PFSK-1 (cell line): Measurements from ENCODE around the gene FAM3A.
A peak's percentile ranks its signal among the peaks of the same experiment; 100 is the strongest.

Source experiments
- POLR2AphosphoS5 ChIP-seq: IDR thresholded peaks from 2 replicates; pipeline ENCODE4 v1.6.1; 2012; ENCODE audit warnings: low read depth, mild to moderate bottlenecking, control low read depth, low read length, moderate library complexity
- SIN3A ChIP-seq: IDR thresholded peaks from 2 replicates; pipeline ENCODE4 v1.6.1; 2012; ENCODE audit warnings: mild to moderate bottlenecking, low read length, moderate library complexity, borderline replicate concordance; ENCODE audit not compliant: insufficient read depth
- TAF1 ChIP-seq: IDR thresholded peaks from 2 replicates; pipeline ENCODE4 v1.6.1; 2012; ENCODE audit warnings: low read length, control low read depth, borderline replicate concordance; ENCODE audit not compliant: insufficient read depth
- TF ChIP-seq, protein P1 (sequence below), 2 experiments: IDR thresholded peaks; 2 replicates each; pipeline versions ENCODE4 v1.6.1 to v1.8.0; 2011 to 2012; ENCODE audit warnings: low read depth in 2 of 2, low read length in 2 of 2, control low read depth in 1 of 2, inconsistent platforms in 1 of 2, mild to moderate bottlenecking in 1 of 2, moderate library complexity in 1 of 2; ENCODE audit not compliant: insufficient read depth in 1 of 2

DNA sequence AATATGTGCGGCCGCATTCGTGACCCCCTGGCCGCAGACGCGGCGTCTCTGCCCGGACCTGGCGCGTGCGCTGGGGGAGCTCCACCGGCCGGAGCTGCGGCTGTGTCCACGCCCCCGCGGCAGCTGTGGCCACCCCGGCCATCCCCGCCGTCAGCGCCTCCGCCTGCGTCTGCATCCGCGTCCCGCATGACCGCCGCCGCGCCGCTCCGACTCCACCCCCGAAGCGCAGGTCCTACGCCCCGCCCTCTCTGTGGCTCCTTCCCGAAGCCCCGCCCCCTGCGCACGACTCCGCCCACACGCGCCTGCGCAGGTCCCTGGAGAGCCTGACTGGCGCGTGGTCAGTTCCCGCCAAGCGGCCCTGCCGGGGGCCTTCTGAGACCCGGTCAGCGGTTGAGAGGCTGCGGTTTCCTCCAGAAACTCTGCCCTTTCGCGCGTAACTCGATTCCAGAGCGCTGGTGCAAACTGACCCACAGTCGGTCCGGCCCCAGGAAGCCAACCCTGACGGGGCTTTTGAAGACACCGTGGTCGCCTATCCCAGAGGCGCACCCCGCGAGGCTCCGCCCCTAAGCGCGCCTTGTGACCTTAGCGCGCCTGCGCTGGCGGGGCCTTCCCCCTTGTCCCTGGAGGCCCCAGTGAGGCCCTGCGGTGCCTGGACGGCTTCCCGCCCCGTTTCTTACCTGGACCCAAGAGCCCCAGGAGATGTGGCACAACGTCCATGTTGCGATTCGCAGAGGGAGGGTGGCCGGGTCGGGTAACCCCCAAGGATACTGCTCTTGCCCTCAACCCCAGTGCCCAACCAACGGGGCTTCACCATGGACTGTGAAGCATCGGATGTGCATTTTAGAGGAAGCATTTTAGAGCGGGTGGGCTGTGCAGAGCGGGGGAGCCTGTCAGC is 37.1 kb downstream of the FAM3A start, which contains the start of gene LAGE3:
- TF ChIP-seq POLR2AphosphoS5 (peak; percentile 39; the same call in 1 of the 2 replicates), SIN3A (0 out of 2 replicates have a peak, but pooled peaks have one; percentile 40), TAF1 (0 out of 2 replicates have a peak, but pooled peaks have one; percentile 57)
- TF ChIP-seq, protein P1, sequence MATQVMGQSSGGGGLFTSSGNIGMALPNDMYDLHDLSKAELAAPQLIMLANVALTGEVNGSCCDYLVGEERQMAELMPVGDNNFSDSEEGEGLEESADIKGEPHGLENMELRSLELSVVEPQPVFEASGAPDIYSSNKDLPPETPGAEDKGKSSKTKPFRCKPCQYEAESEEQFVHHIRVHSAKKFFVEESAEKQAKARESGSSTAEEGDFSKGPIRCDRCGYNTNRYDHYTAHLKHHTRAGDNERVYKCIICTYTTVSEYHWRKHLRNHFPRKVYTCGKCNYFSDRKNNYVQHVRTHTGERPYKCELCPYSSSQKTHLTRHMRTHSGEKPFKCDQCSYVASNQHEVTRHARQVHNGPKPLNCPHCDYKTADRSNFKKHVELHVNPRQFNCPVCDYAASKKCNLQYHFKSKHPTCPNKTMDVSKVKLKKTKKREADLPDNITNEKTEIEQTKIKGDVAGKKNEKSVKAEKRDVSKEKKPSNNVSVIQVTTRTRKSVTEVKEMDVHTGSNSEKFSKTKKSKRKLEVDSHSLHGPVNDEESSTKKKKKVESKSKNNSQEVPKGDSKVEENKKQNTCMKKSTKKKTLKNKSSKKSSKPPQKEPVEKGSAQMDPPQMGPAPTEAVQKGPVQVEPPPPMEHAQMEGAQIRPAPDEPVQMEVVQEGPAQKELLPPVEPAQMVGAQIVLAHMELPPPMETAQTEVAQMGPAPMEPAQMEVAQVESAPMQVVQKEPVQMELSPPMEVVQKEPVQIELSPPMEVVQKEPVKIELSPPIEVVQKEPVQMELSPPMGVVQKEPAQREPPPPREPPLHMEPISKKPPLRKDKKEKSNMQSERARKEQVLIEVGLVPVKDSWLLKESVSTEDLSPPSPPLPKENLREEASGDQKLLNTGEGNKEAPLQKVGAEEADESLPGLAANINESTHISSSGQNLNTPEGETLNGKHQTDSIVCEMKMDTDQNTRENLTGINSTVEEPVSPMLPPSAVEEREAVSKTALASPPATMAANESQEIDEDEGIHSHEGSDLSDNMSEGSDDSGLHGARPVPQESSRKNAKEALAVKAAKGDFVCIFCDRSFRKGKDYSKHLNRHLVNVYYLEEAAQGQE (IDR thresholded peaks at IDR 0.05; ENCODE audit: insufficient read depth in 1 of 2, low read depth in 2 of 2, low read length in 2 of 2), result no peak
